Rectal smooth muscle tissue (tissue), 1 donor: ENCODE results near the gene ARPC4.
"Not testable (repeated sequence)": the region's sequence is repeated elsewhere in the genome, so short reads cannot be mapped to it uniquely, and the experiment has no call there.

ENCODE experiments used
- H3K27ac ChIP-seq: one replicate; pipeline ENCODE4 v1.7.0; 2013; ENCODE audit warnings: low read depth, low read length, inconsistent platforms
- H3K27me3 ChIP-seq: one replicate; pipeline ENCODE4 v1.7.0; 2013; ENCODE audit warnings: low read length; ENCODE audit not compliant: control insufficient read depth, insufficient read depth
- H3K36me3 ChIP-seq: one replicate; pipeline ENCODE4 v1.7.0; 2013; ENCODE audit warnings: low read length; ENCODE audit not compliant: control insufficient read depth, insufficient read depth
- H3K4me1 ChIP-seq: one replicate; pipeline ENCODE4 v1.7.0; 2013; ENCODE audit warnings: low read length; ENCODE audit not compliant: control insufficient read depth, insufficient read depth
- H3K4me3 ChIP-seq: one replicate; pipeline ENCODE4 v1.7.0; 2013; ENCODE audit warnings: low read length
- H3K9ac ChIP-seq: one replicate; pipeline ENCODE4 v1.7.0; 2013; ENCODE audit warnings: low read length

Gene ARPC4

DNA sequence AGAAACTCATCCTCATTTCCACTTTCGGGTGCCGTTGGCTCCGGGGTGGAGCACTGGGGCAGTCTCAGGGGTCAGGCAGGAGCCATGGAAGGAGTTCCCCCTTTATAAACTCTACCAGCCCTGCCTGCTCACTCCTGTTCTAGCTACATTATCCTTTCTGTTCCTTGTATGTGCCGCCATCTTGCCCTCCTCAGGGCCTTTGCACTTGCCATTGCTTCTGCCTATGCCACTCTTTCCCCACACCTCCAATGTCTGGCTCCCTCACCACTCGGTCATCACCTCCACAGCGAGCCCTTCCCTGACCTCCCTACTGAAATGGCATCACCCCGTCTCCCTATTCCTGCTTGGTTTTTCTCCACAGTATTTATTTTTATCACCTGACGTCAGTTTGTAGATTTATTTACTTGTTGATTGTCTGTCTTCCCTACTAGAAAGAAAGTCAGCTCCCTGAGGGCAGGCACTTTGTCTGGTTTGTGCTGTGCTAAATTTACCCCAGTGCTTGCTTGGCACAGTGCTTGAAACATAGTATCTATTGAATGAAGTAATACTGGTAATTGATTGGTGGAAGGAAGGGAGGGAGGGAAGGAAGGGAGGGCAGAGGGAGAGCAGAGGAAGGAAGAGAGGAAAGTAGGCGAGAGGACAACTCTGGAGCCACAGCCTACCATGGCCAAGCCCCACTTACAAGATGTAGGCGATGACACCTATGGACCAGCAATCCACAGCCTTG is 31.9 kb upstream of the ARPC4 start:
- no peak overlapping the region for H3K27ac ChIP-seq
- H3K36me3 ChIP-seq, result peaks cover 48% of the 10 kb centered on the region
- no peak overlapping the region for H3K4me3 ChIP-seq
- no peaks in the 10 kb centered on the region for H3K27me3 ChIP-seq
- H3K9ac ChIP-seq, result no peak overlapping the region
- H3K4me1 ChIP-seq, result no peaks in the 10 kb centered on the region

DNA sequence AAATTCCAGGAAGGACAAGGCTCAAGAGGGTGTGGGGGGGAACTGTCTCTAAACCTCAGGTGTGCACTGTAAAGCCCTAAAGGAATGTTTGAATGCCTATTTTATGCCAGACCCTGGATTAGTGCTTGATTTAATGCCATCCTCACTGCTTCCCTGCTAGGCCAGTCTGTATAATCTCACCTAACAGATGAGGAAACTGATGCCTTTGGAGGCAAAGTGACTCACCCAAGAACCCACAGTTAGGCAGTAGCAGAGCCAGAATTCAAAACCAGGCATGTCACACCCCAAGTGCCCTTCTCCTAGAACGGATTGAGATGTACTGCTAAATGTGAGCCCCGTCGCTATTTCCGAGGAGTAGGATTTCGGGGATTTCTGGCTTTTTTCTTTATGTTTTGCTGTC is 31.0 kb upstream of the ARPC4 start:
- Histone ChIP-seq H3K9ac (no peak overlapping the region), H3K36me3 (peaks cover 40% of the 10 kb centered on the region), H3K4me3 (no peak overlapping the region)

DNA sequence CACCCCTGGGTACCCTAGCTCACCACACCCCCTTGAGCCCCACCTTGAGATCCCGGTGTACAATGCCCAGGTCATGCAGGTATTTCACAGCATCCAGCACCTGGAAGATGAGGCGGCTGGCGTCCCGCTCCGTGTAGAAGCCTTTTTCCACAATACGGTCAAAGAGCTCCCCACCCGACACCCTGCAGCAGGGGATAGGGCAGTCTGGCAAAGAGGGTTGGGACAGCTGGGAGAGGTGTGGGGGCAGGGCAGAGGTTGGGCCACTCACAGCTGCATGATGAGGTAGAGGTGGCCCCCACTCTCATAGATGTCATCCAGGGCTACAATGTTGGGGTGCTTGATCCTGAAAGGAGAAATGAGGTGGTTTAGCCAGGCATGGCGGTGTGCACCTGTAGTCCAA is 30.0 kb upstream of the ARPC4 start:
- Histone ChIP-seq H3K9ac (no peak overlapping the region), H3K36me3 (peaks cover 32% of the 10 kb centered on the region), H3K4me3 (no peak overlapping the region), H3K27ac (no peak overlapping the region), H3K4me1 (no peaks in the 10 kb centered on the region), H3K27me3 (no peaks in the 10 kb centered on the region)

More for the DNA sequence above, 31.0 kb upstream of the ARPC4 start:
- no peak overlapping the region for H3K27ac ChIP-seq
- no peaks in the 10 kb centered on the region for H3K4me1 ChIP-seq
- no peaks in the 10 kb centered on the region for H3K27me3 ChIP-seq

DNA sequence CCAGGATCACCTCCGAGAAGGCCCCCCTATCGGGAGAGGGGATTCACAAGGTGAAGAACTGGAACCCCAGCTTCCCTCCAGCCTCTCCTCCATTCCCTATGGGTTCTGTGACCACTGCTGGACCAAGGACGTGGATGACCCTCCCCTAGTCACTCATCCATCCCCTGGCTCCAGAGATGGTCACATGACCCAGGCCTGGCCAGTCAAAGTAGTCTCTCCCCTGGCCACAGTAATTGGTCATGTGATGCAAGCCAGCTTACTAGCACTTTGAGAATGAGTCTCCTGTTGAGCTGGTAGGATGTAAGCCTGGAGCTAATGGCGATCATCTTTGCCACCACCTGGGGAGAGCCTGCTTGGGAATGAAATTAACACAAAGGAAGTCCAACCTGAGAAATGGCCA is 27.0 kb upstream of the ARPC4 start:
- Histone ChIP-seq H3K27ac (no peak overlapping the region), H3K9ac (no peak overlapping the region), H3K36me3 (peaks cover 21% of the 10 kb centered on the region), H3K4me3 (no peak overlapping the region), H3K27me3 (no peaks in the 10 kb centered on the region), H3K4me1 (peaks cover 13% of the 10 kb centered on the region)

DNA sequence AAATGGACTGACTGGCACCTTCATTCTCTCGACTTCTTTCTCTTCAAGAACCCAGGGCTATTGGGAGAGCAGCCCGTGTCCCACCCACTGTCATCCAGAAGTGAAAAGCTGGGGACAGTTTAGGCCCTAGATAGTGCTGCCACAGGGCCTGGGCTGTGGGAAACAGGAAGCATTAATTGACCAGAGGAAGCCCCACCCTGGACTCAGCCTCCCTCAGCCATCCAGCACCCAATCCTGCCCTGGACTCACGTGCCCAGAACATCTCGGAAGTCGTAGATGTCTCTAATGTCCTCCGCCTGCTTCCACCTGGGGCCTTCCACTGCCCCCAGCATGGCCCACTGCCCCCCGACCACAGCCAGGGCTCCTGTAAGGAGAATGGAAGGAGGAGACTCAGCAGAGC is 25.5 kb upstream of the ARPC4 start:
- H3K36me3 ChIP-seq, result peaks cover 13% of the 10 kb centered on the region
- no peak overlapping the region for H3K4me3 ChIP-seq
- no peak overlapping the region for H3K9ac ChIP-seq
- H3K4me1 ChIP-seq, result peaks cover 13% of the 10 kb centered on the region
- H3K27me3 ChIP-seq, result no peaks in the 10 kb centered on the region
- no peak overlapping the region for H3K27ac ChIP-seq

DNA sequence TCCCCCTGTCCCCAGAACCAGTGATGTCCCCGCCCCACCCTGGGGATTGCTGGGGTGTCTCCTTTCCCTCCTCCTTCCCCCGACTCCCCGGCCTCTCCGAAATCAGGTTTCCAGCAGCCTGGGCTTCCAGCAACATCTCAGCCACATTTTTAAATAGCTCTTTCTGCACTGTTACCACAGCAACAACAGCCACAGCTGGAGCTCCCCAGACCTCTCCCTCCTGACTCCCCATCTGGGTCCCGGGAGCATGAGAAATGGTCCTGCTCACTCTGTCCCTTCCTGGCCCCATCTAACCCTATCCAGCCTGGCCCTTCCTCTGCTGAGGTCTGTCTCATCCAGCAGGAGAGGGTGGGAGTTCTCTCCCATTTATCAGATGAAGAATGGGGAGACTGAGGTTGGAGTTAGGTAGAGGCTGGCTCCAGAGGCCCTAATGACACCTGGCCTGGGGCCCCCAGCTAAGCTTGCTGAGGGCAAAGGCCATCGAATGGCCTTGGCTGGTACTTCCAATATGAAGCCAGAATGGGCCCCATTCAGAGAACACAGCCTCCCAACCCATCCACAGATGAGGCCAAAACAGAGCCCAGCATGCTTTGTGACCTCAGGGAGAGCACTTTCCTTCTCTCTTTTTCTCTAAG is 24.6 kb upstream of the ARPC4 start:
- Histone ChIP-seq H3K27ac (no peak overlapping the region), H3K4me3 (peak overlapping the region; percentile 75), H3K9ac (no peak overlapping the region), H3K27me3 (no peaks in the 10 kb centered on the region), H3K36me3 (peaks cover 6% of the 10 kb centered on the region), H3K4me1 (peaks cover 13% of the 10 kb centered on the region)

DNA sequence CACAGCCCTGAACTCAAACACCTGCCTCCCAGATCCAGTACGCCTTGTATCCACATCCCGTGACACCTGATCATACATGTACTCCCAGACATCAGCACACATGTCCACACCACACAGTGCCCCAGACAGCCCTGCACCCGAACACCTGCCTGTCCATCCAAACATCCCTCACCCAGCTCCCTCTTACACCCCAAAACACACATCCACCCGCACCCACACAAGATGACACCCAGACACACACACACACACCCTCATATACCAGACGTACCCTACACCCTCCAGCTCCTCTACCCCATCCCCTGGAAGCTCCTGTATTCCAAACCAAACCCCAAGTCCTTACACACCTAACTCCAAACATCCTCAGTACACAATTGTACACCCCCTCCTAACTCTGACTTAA is 23.9 kb upstream of the ARPC4 start:
- H3K27me3 ChIP-seq, result no peaks in the 10 kb centered on the region
- peaks cover 13% of the 10 kb centered on the region for H3K4me1 ChIP-seq
- H3K36me3 ChIP-seq, result peaks cover 6% of the 10 kb centered on the region
- H3K27ac ChIP-seq, result peak overlapping the region; percentile 89
- peak overlapping the region; percentile 35 for H3K9ac ChIP-seq
- peak overlapping the region; percentile 75 for H3K4me3 ChIP-seq

DNA sequence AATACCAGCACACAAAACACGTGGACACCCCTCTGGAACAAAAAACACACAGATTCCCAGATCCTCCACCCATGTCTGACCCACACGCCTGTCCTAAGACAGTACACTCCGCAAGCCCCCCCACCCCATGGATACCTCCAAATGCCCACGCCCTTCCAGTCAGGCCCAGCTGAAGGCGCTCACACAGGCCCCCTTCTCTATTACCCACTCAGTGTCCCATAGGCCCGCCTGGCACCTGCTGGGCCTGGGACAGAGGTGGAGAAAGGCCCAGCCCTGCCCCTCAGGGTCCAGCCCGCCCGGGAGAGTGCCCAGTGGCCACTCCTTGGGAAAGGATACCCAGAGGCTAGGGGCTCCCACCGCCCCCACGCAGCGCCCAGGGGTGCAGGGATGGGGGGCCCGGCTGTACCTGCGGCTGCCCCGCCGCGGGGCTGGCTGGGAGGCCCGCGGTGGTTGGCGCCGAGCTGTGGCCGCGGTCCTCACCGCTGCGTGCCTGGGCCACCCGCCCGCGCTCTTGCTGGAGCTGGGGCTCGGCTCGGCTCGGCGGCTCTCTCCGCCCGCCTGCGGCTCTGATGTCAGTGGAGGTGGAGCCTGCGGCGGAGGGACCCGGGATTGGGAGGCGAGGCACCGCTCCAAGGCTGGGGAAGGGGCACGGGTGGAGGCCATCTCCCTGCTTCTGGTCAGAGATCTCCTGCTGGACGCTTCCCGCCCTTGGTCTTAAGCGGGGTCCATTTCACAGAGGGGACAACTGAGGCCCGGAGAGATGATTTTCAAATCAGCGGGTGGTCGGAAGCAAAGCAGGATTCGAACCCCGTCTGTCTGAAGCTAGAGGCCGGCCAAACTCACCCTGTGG is 23.2 kb upstream of the ARPC4 start, which contains the start of gene CAMK1:
TSS of gene CAMK1 (minus strand) at position 522 of the 850 bp plus-strand sequence. CDS start 2,198 bp downstream, outside the sequence.
- peak within 1 kb of the TSS; percentile 89 for H3K27ac ChIP-seq
- H3K27me3 ChIP-seq, result no peaks in the 10 kb centered on the region
- peaks cover 13% of the 10 kb centered on the region for H3K4me1 ChIP-seq
- H3K9ac ChIP-seq, result peak within 1 kb of the TSS; percentile 35
- H3K4me3 ChIP-seq, result peak within 1 kb of the TSS; percentile 75
- peaks cover 6% of the 10 kb centered on the region for H3K36me3 ChIP-seq

DNA sequence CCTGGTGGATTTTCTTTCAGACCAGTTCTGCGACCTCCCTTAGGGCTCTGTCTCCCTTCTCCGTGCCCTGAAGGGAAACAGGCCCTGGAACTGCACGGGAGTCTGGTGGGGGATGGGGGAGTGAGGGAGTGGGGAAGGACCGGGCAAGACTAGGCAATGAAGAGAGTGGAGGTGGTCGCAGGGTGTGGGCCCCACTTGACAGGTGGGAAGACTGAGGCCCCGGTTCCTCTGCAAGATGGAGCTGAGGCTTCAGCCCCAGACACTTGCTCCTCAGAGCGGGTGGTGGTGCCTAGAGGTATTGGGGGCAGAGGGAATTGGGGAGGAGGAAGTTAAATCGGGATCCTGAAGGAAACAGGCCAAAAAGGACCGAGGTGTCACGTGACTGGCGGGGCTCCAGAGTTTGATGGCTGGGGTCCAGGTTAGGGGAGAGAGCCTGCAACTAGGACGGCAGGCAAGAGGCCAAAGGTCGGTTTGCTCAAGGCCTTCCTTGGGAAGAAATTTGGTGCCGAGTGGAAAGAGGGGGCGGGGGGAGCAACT is 22.5 kb upstream of the ARPC4 start:
- Histone ChIP-seq H3K9ac (no peak overlapping the region), H3K27ac (peak overlapping the region; percentile 89), H3K4me3 (peak overlapping the region; percentile 75), H3K36me3 (peaks cover 6% of the 10 kb centered on the region), H3K4me1 (peaks cover 13% of the 10 kb centered on the region), H3K27me3 (no peaks in the 10 kb centered on the region)

DNA sequence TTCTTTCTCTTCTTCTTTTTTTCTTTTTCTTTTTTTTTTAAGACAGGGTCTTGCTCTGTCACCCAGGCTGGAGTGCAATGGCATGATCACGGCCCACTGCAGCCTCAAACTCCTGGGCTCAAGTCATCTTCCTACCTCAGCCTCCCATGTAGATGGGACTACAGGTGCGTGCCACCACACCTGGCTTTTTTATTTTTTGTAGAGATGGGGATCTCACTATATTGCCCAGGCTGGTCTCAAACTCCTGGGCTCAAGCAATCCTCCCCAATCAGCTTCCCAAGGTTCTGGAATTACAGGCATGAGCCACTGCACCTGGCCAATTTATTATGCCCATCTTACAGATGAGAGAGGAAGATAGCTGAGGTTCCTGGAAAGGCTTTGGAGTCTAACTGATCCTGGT is 21.9 kb upstream of the ARPC4 start:
- not testable (repeated sequence) for H3K36me3 ChIP-seq, H3K27me3 ChIP-seq, H3K27ac ChIP-seq, H3K4me3 ChIP-seq, H3K9ac ChIP-seq
- peaks cover 13% of the 10 kb centered on the region for H3K4me1 ChIP-seq

DNA sequence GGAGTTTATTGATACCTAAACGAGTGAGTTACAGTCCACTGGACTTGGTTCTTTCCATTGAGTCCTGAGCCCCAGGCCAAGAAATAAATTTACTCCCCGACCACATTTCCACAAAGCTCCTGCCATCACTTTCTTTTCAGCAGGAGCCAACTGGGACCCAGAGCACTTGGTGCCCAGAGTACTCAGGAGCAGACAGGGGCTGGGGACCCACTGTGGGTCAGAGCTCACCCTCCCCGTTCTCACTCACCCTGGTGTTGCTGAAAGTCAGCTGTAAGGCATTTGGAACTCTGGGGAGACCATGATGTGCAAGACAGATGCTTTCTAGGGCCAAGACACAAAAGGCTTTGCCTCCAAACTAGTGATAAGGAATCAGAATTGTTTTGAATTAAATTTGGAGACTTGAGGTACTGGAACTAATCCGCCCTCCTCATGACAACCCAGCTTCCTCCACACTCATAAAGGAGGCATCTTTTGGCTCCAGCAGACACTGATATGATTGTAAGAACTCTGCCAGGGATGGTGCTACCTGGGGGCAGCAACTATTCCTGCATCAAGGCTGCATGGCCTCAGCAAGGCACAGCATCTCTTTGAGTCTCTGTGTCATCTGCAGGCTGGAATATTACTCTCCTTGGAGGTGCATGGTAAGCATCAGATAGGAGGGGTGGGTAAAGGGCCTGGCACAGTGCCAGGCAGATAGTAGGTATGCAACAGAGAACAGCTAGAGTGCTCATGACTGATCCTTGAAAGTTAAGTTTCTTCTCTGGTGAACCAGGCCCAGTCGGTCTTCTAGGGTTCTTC is 15.8 kb upstream of the ARPC4 start:
- Histone ChIP-seq H3K27ac (no peak overlapping the region), H3K4me3 (no peak overlapping the region), H3K4me1 (no peaks in the 10 kb centered on the region), H3K36me3 (peaks cover 15% of the 10 kb centered on the region), H3K27me3 (no peaks in the 10 kb centered on the region), H3K9ac (no peak overlapping the region)

DNA sequence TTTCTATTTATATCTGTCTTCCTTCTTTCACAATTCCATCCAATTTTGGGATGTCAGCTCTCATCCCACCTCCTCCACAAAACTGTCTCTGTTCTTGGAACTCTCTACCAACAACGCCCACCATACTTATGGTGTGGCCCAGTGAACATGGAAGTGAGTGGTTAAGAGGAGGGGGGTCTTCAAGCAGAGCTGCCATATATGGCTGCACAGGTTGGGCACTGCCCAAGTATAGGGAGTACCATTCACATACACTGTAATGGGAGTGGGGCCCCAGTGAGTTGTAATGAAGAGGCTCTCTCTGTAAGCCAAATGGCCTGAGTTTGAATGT is 15.2 kb upstream of the ARPC4 start:
- H3K36me3 ChIP-seq, result peaks cover 19% of the 10 kb centered on the region

More for the DNA sequence above, 15.2 kb upstream of the ARPC4 start:
- Histone ChIP-seq H3K4me1 (no peaks in the 10 kb centered on the region), H3K9ac (no peak overlapping the region), H3K4me3 (no peak overlapping the region), H3K27me3 (no peaks in the 10 kb centered on the region), H3K27ac (peak overlapping the region; percentile 2)
